Measurements from ENCODE around the gene ERMN.

The ERMN gene

GRCh38 chr2:157326698-157327097 lies 1.1 kb upstream of the ERMN start:
- H3K4me3 ChIP-seq (ENCODE audit: low read length) = no peak overlapping the region
- H3K4me1 ChIP-seq (ENCODE audit: control insufficient read depth, insufficient read depth, low read length) = no peaks in the 10 kb centered on the region
- H3K27me3 ChIP-seq (ENCODE audit: control insufficient read depth, insufficient read depth, low read length) = no peaks in the 10 kb centered on the region
- H3K9ac ChIP-seq (ENCODE audit: low read length) = no peak overlapping the region
- no peaks in the 10 kb centered on the region for H3K36me3 ChIP-seq (ENCODE audit: control insufficient read depth, insufficient read depth, low read length)
- no peak overlapping the region for H3K27ac ChIP-seq (ENCODE audit: low read depth, low read length)

GRCh38 chr2:157324331-157324843 lies 1.2 kb downstream of the ERMN start:
- no peak overlapping the region for H3K4me3 ChIP-seq (ENCODE audit: low read length)
- H3K9ac ChIP-seq (ENCODE audit: low read length) = no peak overlapping the region
- H3K27ac ChIP-seq (ENCODE audit: low read depth, low read length) = no peak overlapping the region
- H3K27me3 ChIP-seq (ENCODE audit: control insufficient read depth, insufficient read depth, low read length) = no peaks in the 10 kb centered on the region
- no peaks in the 10 kb centered on the region for H3K36me3 ChIP-seq (ENCODE audit: control insufficient read depth, insufficient read depth, low read length)
- no peaks in the 10 kb centered on the region for H3K4me1 ChIP-seq (ENCODE audit: control insufficient read depth, insufficient read depth, low read length)

GRCh38 chr2:157322432-157322831 lies 3.2 kb downstream of the ERMN start:
- H3K4me1 ChIP-seq (ENCODE audit: control insufficient read depth, insufficient read depth, low read length) = no peaks in the 10 kb centered on the region
- no peaks in the 10 kb centered on the region for H3K27me3 ChIP-seq (ENCODE audit: control insufficient read depth, insufficient read depth, low read length)
- no peak overlapping the region for H3K4me3 ChIP-seq (ENCODE audit: low read length)
- no peak overlapping the region for H3K9ac ChIP-seq (ENCODE audit: low read length)
- H3K27ac ChIP-seq (ENCODE audit: low read depth, low read length) = no peak overlapping the region
- H3K36me3 ChIP-seq (ENCODE audit: control insufficient read depth, insufficient read depth, low read length) = no peaks in the 10 kb centered on the region

GRCh38 chr2:157321466-157321865 lies 4.2 kb downstream of the ERMN start:
- Histone ChIP-seq H3K4me1 (ENCODE audit: control insufficient read depth, insufficient read depth, low read length) (no peaks in the 10 kb centered on the region), H3K9ac (ENCODE audit: low read length) (no peak overlapping the region), H3K27ac (ENCODE audit: low read depth, low read length) (no peak overlapping the region), H3K27me3 (ENCODE audit: control insufficient read depth, insufficient read depth, low read length) (no peaks in the 10 kb centered on the region), H3K36me3 (ENCODE audit: control insufficient read depth, insufficient read depth, low read length) (no peaks in the 10 kb centered on the region), H3K4me3 (ENCODE audit: low read length) (no peak overlapping the region)

- H3K4me1 ChIP-seq (ENCODE audit: control insufficient read depth, insufficient read depth, low read length) = no peaks in the 10 kb centered on the region
- H3K36me3 ChIP-seq (ENCODE audit: control insufficient read depth, insufficient read depth, low read length) = no peaks in the 10 kb centered on the region
- no peak overlapping the region for H3K9ac ChIP-seq (ENCODE audit: low read length)
- no peak overlapping the region for H3K27ac ChIP-seq (ENCODE audit: low read depth, low read length)
- no peak overlapping the region for H3K4me3 ChIP-seq (ENCODE audit: low read length)
- no peaks in the 10 kb centered on the region for H3K27me3 ChIP-seq (ENCODE audit: control insufficient read depth, insufficient read depth, low read length)
These were observed 5.2 kb downstream of the ERMN start for GRCh38 chr2:157320409-157320808.

- no peaks in the 10 kb centered on the region for H3K36me3 ChIP-seq (ENCODE audit: control insufficient read depth, insufficient read depth, low read length)
- no peaks in the 10 kb centered on the region for H3K27me3 ChIP-seq (ENCODE audit: control insufficient read depth, insufficient read depth, low read length)
- no peak overlapping the region for H3K9ac ChIP-seq (ENCODE audit: low read length)
- H3K4me3 ChIP-seq (ENCODE audit: low read length) = no peak overlapping the region
- no peaks in the 10 kb centered on the region for H3K4me1 ChIP-seq (ENCODE audit: control insufficient read depth, insufficient read depth, low read length)
- no peak overlapping the region for H3K27ac ChIP-seq (ENCODE audit: low read depth, low read length)
These were observed 5.8 kb downstream of the ERMN start for GRCh38 chr2:157319795-157320194.

- no peak overlapping the region for H3K4me3 ChIP-seq (ENCODE audit: low read length)
- H3K27ac ChIP-seq (ENCODE audit: low read depth, low read length) = no peak overlapping the region
- no peak overlapping the region for H3K9ac ChIP-seq (ENCODE audit: low read length)
These were observed 6.7 kb downstream of the ERMN start for GRCh38 chr2:157318884-157319283.

GRCh38 chr2:157315901-157316300 lies 9.7 kb downstream of the ERMN start:
- Histone ChIP-seq H3K27me3 (ENCODE audit: control insufficient read depth, insufficient read depth, low read length) (no peaks in the 10 kb centered on the region), H3K4me3 (ENCODE audit: low read length) (no peak overlapping the region), H3K27ac (ENCODE audit: low read depth, low read length) (no peak overlapping the region), H3K4me1 (ENCODE audit: control insufficient read depth, insufficient read depth, low read length) (no peaks in the 10 kb centered on the region), H3K36me3 (ENCODE audit: control insufficient read depth, insufficient read depth, low read length) (no peaks in the 10 kb centered on the region), H3K9ac (ENCODE audit: low read length) (no peak overlapping the region)

More at GRCh38 chr2:157318884-157319283, 6.7 kb downstream of the ERMN start:
- no peaks in the 10 kb centered on the region for H3K27me3 ChIP-seq (ENCODE audit: control insufficient read depth, insufficient read depth, low read length)
- H3K36me3 ChIP-seq (ENCODE audit: control insufficient read depth, insufficient read depth, low read length) = no peaks in the 10 kb centered on the region
- no peaks in the 10 kb centered on the region for H3K4me1 ChIP-seq (ENCODE audit: control insufficient read depth, insufficient read depth, low read length)

- H3K4me3 ChIP-seq (ENCODE audit: low read length) = no peak overlapping the region
- H3K27me3 ChIP-seq (ENCODE audit: control insufficient read depth, insufficient read depth, low read length) = no peaks in the 10 kb centered on the region
- no peak overlapping the region for H3K27ac ChIP-seq (ENCODE audit: low read depth, low read length)
- no peaks in the 10 kb centered on the region for H3K4me1 ChIP-seq (ENCODE audit: control insufficient read depth, insufficient read depth, low read length)
- no peak overlapping the region for H3K9ac ChIP-seq (ENCODE audit: low read length)
- H3K36me3 ChIP-seq (ENCODE audit: control insufficient read depth, insufficient read depth, low read length) = no peaks in the 10 kb centered on the region
These were observed 12.6 kb downstream of the ERMN start for GRCh38 chr2:157312866-157313486.

- Histone ChIP-seq H3K36me3 (ENCODE audit: control insufficient read depth, insufficient read depth, low read length) (no peaks in the 10 kb centered on the region), H3K4me3 (ENCODE audit: low read length) (no peak overlapping the region), H3K27me3 (ENCODE audit: control insufficient read depth, insufficient read depth, low read length) (no peaks in the 10 kb centered on the region), H3K4me1 (ENCODE audit: control insufficient read depth, insufficient read depth, low read length) (no peaks in the 10 kb centered on the region), H3K27ac (ENCODE audit: low read depth, low read length) (no peak overlapping the region), H3K9ac (ENCODE audit: low read length) (no peak overlapping the region)
These were observed 13.9 kb downstream of the ERMN start for GRCh38 chr2:157311706-157312105.

GRCh38 chr2:157309878-157310277 lies 15.7 kb downstream of the ERMN start:
- Histone ChIP-seq H3K4me3 (ENCODE audit: low read length) (no peak overlapping the region), H3K27me3 (ENCODE audit: control insufficient read depth, insufficient read depth, low read length) (no peaks in the 10 kb centered on the region), H3K9ac (ENCODE audit: low read length) (no peak overlapping the region), H3K4me1 (ENCODE audit: control insufficient read depth, insufficient read depth, low read length) (no peaks in the 10 kb centered on the region), H3K27ac (ENCODE audit: low read depth, low read length) (no peak overlapping the region), H3K36me3 (ENCODE audit: control insufficient read depth, insufficient read depth, low read length) (no peaks in the 10 kb centered on the region)

GRCh38 chr2:157307021-157307420 lies 18.6 kb downstream of the ERMN start:
- no peaks in the 10 kb centered on the region for H3K36me3 ChIP-seq (ENCODE audit: control insufficient read depth, insufficient read depth, low read length)
- no peak overlapping the region for H3K9ac ChIP-seq (ENCODE audit: low read length)
- no peak overlapping the region for H3K27ac ChIP-seq (ENCODE audit: low read depth, low read length)
- no peak overlapping the region for H3K4me3 ChIP-seq (ENCODE audit: low read length)
- no peaks in the 10 kb centered on the region for H3K27me3 ChIP-seq (ENCODE audit: control insufficient read depth, insufficient read depth, low read length)
- no peaks in the 10 kb centered on the region for H3K4me1 ChIP-seq (ENCODE audit: control insufficient read depth, insufficient read depth, low read length)

- no peak overlapping the region for H3K27ac ChIP-seq (ENCODE audit: low read depth, low read length)
- H3K4me1 ChIP-seq (ENCODE audit: control insufficient read depth, insufficient read depth, low read length) = no peaks in the 10 kb centered on the region
- no peak overlapping the region for H3K4me3 ChIP-seq (ENCODE audit: low read length)
- no peak overlapping the region for H3K9ac ChIP-seq (ENCODE audit: low read length)
- H3K36me3 ChIP-seq (ENCODE audit: control insufficient read depth, insufficient read depth, low read length) = no peaks in the 10 kb centered on the region
- H3K27me3 ChIP-seq (ENCODE audit: control insufficient read depth, insufficient read depth, low read length) = no peaks in the 10 kb centered on the region
These were observed 19.9 kb downstream of the ERMN start for GRCh38 chr2:157305723-157306110.

Data from rectal smooth muscle tissue (tissue), 1 donor.